Measurements from ENCODE around the gene DOP1A. TPM values are rescaled to one million over a fixed set of nuclear protein-coding genes. Genes with fewer than 3 reads are reported as not detected.

DOP1A gene
- total RNA-seq, 1 experiment from 2014 or later, result 17.0 TPM

DNA sequence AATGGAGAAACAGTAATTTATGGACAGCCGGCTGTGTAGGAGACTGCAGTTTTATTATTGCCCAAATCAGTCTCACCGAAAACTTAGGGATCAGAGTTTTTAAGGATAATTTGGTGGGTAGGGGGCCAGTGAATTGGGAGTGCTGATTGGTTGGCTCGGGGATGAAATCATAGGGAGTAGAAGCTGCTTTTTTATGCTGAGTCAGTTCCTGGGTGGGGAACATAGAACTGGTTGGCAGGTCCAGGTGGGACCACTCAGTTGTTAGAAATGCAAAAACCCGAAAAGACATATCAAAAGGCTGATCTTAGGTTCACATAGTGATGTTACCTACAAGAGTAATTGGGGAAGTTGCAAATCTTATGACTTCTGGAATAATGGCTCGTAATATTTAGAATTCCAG lies 59.3 kb downstream of the DOP1A start:
- no peak overlapping the region for H3K27ac ChIP-seq (ENCODE audit: insufficient read length, low read depth, low read length)
- H3K27ac Mint-ChIP-seq, result peak overlapping the region; percentile 15 to 87 (median 78)
- H3K4me1 Mint-ChIP-seq, result peaks cover 10 to 19% of the 10 kb centered on the region in 2 experiments
- no peak overlapping the region for H4K8ac ChIP-seq (replicated peaks; ENCODE audit: insufficient read length, low read depth, low read length)
- no peaks in the 10 kb centered on the region for H3K79me2 ChIP-seq (ENCODE audit: insufficient read depth, low read length)
- H3K36me3 Mint-ChIP-seq (ENCODE audit: insufficient read depth in 1 of 3, low read depth in 3 of 3), result peaks cover 3 to 52% (median 47%) of the 10 kb centered on the region in 3 experiments; a peak in 6 of 7 replicates
- H4K91ac ChIP-seq (ENCODE audit: insufficient read length, low read depth, low read length), result no peak overlapping the region
- TF ChIP-seq, protein P1, sequence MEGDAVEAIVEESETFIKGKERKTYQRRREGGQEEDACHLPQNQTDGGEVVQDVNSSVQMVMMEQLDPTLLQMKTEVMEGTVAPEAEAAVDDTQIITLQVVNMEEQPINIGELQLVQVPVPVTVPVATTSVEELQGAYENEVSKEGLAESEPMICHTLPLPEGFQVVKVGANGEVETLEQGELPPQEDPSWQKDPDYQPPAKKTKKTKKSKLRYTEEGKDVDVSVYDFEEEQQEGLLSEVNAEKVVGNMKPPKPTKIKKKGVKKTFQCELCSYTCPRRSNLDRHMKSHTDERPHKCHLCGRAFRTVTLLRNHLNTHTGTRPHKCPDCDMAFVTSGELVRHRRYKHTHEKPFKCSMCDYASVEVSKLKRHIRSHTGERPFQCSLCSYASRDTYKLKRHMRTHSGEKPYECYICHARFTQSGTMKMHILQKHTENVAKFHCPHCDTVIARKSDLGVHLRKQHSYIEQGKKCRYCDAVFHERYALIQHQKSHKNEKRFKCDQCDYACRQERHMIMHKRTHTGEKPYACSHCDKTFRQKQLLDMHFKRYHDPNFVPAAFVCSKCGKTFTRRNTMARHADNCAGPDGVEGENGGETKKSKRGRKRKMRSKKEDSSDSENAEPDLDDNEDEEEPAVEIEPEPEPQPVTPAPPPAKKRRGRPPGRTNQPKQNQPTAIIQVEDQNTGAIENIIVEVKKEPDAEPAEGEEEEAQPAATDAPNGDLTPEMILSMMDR (conservative IDR thresholded peaks at IDR 0.05), result no peak
- no CpG with 5 or more reads among the region's 5 CpGs for WGBS (ENCODE audit: extremely low coverage, insufficient read length, low lambda C conversion rate)
- H2BK5ac ChIP-seq (ENCODE audit: insufficient read length, low read length), result no peak overlapping the region
- H3K4ac ChIP-seq (ENCODE audit: low read depth, low read length), result no peak overlapping the region
- H2BK15ac ChIP-seq (ENCODE audit: low read depth, low read length), result no peak overlapping the region
- no peak for DNase-seq
- no peak overlapping the region for H3K4me3 Mint-ChIP-seq
- no peak overlapping the region for H3K14ac ChIP-seq (ENCODE audit: insufficient read depth, low read length)
- no peak overlapping the region for H2AK5ac ChIP-seq (ENCODE audit: insufficient read length, low read length)
- H3K23ac ChIP-seq (ENCODE audit: insufficient read length, low read depth, low read length), result no peak overlapping the region
- H3K79me1 ChIP-seq (ENCODE audit: insufficient read depth, low read depth, low read length, poor library complexity, severe bottlenecking), result no peaks in the 10 kb centered on the region
- no peak overlapping the region for H2BK20ac ChIP-seq (ENCODE audit: low read depth, low read length, poor library complexity, severe bottlenecking)
- H3K27me3 Mint-ChIP-seq (ENCODE audit: low read depth), result no peaks in the 10 kb centered on the region
- H3K18ac ChIP-seq (ENCODE audit: insufficient read length, low read depth, low read length), result no peak overlapping the region
- H3K56ac ChIP-seq (ENCODE audit: insufficient read length, low read depth, low read length), result no peak overlapping the region
- H3T11ph ChIP-seq (ENCODE audit: low read length), result no peak overlapping the region
- H4K5ac ChIP-seq (ENCODE audit: insufficient read length, low read depth, low read length), result no peak overlapping the region
- no peaks in the 10 kb centered on the region for H3K27me3 ChIP-seq (ENCODE audit: insufficient read depth, low read length)
- H3K4me2 ChIP-seq (ENCODE audit: insufficient read depth, insufficient read length, low read length), result no peak overlapping the region
- H2BK120ac ChIP-seq (ENCODE audit: low read depth, low read length, poor library complexity, severe bottlenecking), result no peak overlapping the region
- no peak overlapping the region for H3K9ac ChIP-seq (ENCODE audit: extremely low read depth, insufficient read length, low read length)
- H3K4me1 ChIP-seq (ENCODE audit: insufficient read depth, low read length), result peaks cover 7% of the 10 kb centered on the region
- H2AFZ ChIP-seq (ENCODE audit: low read length), result no peak overlapping the region
- H2BK12ac ChIP-seq (ENCODE audit: insufficient read length, low read depth, low read length), result no peak overlapping the region
- H4K20me1 ChIP-seq (ENCODE audit: control insufficient read depth, insufficient read depth, insufficient read length), result no peaks in the 10 kb centered on the region
- H3K9me3 ChIP-seq (ENCODE audit: control insufficient read depth, low read depth, low read length), result no peaks in the 10 kb centered on the region
- no peaks in the 10 kb centered on the region for H3K9me3 Mint-ChIP-seq
- H3K23me2 ChIP-seq (ENCODE audit: insufficient read length, low read depth, low read length, poor library complexity, severe bottlenecking), result no peaks in the 10 kb centered on the region

Data from H9 (cell line).